ENCODE results near the gene XIRP1. TPM values are rescaled to one million over a fixed set of nuclear protein-coding genes. Genes with fewer than 3 reads are reported as not detected.

XIRP1 gene
- total RNA-seq, 1 experiment from 2014 or later: not detected

GRCh38 chr3:39143051-39143885 is 49.1 kb downstream of the XIRP1 start:
- H3K36me3 ChIP-seq (ENCODE audit: control insufficient read depth, insufficient read depth, low read length): no peaks in the 10 kb centered on the region; the same call in 1 of the 2 replicates
- H3K4me1 ChIP-seq (ENCODE audit: control insufficient read depth, insufficient read depth, low read length): peaks cover 18% of the 10 kb centered on the region
- BruUV-seq (replicated peaks): no TSS peak
- CTCF ChIA-PET: no interaction called here
- no peak overlapping the region for H3K27ac ChIP-seq (ENCODE audit: low read length)
- ATAC-seq (no peak), DNase-seq (ENCODE audit: low read depth, low spot score) (no peak)
- no peak overlapping the region for H3K4me3 ChIP-seq (ENCODE audit: low read depth in 2 of 2, low read length in 2 of 2)
- intact Hi-C loops (cut with micrococcal nuclease; ENCODE audit: unreplicated experiment): no loop called here
- no peaks in the 10 kb centered on the region for H3K9me3 ChIP-seq (ENCODE audit: control insufficient read depth, insufficient read depth, low read depth, low read length)
- in situ Hi-C loops (cut with HindIII; ENCODE audit: low pct_unique_long_range_greater_than_20kb, low sequenced_read_pairs): no loop called here
- POLR2A ChIA-PET: interaction anchor here (0.6 kb wide), 1 partner anchor 142 kb away, joined by 4 read pairs; no protein-coding TSS in a partner anchor
- TF ChIP-seq POLR2AphosphoS5 (IDR thresholded peaks at IDR 0.05; ENCODE audit: low read depth, low read length) (no peak), CTCF (IDR thresholded peaks at IDR 0.05) (no peak), TCF7L2 (IDR thresholded peaks at IDR 0.05; ENCODE audit: low read depth, low read length) (no peak), SIN3A (IDR thresholded peaks at IDR 0.05; ENCODE audit: borderline replicate concordance, insufficient read depth, low read depth, low read length) (no peak), REST (IDR thresholded peaks at IDR 0.05; ENCODE audit: insufficient read depth in 1 of 2, low read depth in 2 of 2, low read length in 1 of 2) (no peak)
- H3K27me3 ChIP-seq (ENCODE audit: control insufficient read depth, insufficient read depth, low read length): no peaks in the 10 kb centered on the region

GRCh38 chr3:39142067-39142466 is 50.3 kb downstream of the XIRP1 start:
- no peaks in the 10 kb centered on the region; the same call in 1 of the 2 replicates for H3K36me3 ChIP-seq (ENCODE audit: control insufficient read depth, insufficient read depth, low read length)
- no peak for DNase-seq (ENCODE audit: low read depth, low spot score)
- peaks cover 6% of the 10 kb centered on the region for H3K4me1 ChIP-seq (ENCODE audit: control insufficient read depth, insufficient read depth, low read length)
- H3K4me3 ChIP-seq (ENCODE audit: low read depth in 2 of 2, low read length in 2 of 2): no peak overlapping the region
- CTCF ChIA-PET: interaction anchor here (0.6 kb wide), 1 partner anchor 138 kb away, joined by 3 read pairs; the partner anchor contains the start of gene CX3CR1
- POLR2A ChIA-PET: no interaction called here
- TF ChIP-seq REST (IDR thresholded peaks at IDR 0.05; ENCODE audit: insufficient read depth in 1 of 2, low read depth in 2 of 2, low read length in 1 of 2) (no peak), POLR2AphosphoS5 (IDR thresholded peaks at IDR 0.05; ENCODE audit: low read depth, low read length) (no peak), SIN3A (IDR thresholded peaks at IDR 0.05; ENCODE audit: borderline replicate concordance, insufficient read depth, low read depth, low read length) (no peak), CTCF (IDR thresholded peaks at IDR 0.05) (no peak), TCF7L2 (IDR thresholded peaks at IDR 0.05; ENCODE audit: low read depth, low read length) (no peak)
- no peaks in the 10 kb centered on the region for H3K9me3 ChIP-seq (ENCODE audit: control insufficient read depth, insufficient read depth, low read depth, low read length)
- H3K27me3 ChIP-seq (ENCODE audit: control insufficient read depth, insufficient read depth, low read length): no peaks in the 10 kb centered on the region
- intact Hi-C loops (cut with micrococcal nuclease; ENCODE audit: unreplicated experiment) (no loop called here), in situ Hi-C loops (cut with HindIII; ENCODE audit: low pct_unique_long_range_greater_than_20kb, low sequenced_read_pairs) (no loop called here)
- no peak for ATAC-seq
- no peak overlapping the region for H3K27ac ChIP-seq (ENCODE audit: low read length)
- no TSS peak for BruUV-seq (replicated peaks)

Data from Panc1 (cell line).